SK-MEL-5 (cell line): ENCODE results near the gene TSHZ2. TPM values are rescaled to one million over a fixed set of nuclear protein-coding genes. Genes with fewer than 3 reads are reported as not detected.
A peak's percentile ranks its signal among the peaks of the same experiment; 100 is the strongest.

ENCODE experiments used
- DNase-seq: peaks from one replicate; pipeline ENCODE4 v3.0.0-alpha.2; 2016; ENCODE audit warnings: low read depth, low spot score
- in situ Hi-C: cut with HindIII; loops from 2 replicates; pipeline ENCODE4 v1.10.0; 2016; ENCODE audit warnings: low sequenced_read_pairs, high pct_unique_total_duplicates, low pct_unique_long_range_greater_than_20kb
- total RNA-seq: library from RNA; depleted of rRNA; stranded (reverse); fragments of >200 nt; shearing (Covaris generic); gene quantifications from 2 replicates; pipeline ENCODE4 v1.2.3, GENCODE V29; 2014

TSHZ2 gene
- total RNA-seq, 1 experiment from 2014 or later = not detected

DNA sequence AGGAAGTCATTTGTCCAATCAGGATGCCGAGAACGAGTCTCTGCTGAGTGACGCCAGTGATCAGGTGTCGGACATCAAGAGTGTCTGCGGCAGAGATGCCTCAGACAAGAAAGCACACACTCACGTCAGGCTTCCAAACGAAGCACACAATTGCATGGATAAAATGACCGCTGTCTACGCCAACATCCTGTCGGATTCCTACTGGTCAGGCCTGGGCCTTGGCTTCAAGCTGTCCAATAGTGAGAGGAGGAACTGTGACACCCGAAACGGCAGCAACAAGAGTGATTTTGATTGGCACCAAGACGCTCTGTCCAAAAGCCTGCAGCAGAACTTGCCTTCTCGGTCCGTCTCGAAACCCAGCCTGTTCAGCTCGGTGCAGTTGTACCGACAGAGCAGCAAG is 281.5 kb downstream of the TSHZ2 start:
- peak; percentile 22 for DNase-seq
- in situ Hi-C loops = no loop called here

DNA sequence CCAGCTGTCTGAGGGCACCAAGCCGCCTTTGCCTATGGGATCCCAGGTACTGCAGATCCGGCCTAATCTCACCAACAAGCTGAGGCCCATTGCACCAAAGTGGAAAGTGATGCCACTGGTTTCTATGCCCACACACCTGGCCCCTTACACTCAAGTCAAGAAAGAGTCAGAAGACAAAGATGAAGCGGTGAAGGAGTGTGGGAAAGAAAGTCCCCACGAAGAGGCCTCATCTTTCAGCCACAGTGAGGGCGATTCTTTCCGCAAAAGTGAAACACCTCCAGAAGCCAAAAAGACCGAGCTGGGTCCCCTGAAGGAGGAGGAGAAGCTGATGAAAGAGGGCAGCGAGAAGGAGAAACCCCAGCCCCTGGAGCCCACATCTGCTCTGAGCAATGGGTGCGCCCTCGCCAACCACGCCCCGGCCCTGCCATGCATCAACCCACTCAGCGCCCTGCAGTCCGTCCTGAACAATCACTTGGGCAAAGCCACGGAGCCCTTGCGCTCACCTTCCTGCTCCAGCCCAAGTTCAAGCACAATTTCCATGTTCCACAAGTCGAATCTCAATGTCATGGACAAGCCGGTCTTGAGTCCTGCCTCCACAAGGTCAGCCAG is 283.0 kb downstream of the TSHZ2 start:
- no peak for DNase-seq
- in situ Hi-C loops = no loop called here

DNA sequence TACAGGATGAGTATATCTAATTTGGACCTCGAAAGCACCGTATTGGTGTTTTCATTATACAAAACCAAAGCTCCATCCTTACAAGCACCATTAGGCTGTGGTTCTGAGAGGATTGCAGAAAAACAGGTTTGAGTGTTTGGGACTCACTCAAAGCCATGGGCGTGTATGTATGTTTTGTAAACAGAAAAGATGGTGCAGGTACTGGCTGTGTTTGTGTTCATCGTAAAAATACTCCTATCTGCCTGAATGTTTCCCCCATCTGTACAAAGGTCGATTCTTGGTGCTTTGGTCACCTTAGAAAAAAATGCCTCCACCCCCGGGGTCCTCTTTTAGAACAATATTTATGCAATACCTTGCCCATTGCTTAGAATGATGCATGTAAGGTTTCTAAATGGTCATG is 286.6 kb downstream of the TSHZ2 start:
- no peak for DNase-seq
- in situ Hi-C loops = no loop called here

DNA sequence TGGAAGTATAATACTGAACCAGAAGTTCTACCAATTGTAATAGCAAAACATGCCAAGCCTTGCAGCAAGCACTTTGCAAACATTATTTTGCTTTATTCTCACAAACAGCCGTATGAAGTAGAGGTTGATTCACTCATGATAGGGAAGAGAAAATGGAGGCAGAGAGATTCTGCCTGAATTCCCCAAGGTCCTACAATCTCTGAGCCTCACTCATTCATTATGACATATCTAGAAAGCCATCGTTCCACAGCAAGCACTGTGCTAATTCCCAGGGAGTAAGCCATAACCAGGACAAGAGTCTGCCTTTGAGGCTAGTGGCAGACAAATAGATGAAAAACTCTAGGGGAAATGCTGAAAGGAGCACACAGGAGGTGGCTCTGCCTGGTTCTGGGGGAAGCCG is 288.0 kb downstream of the TSHZ2 start:
- DNase-seq = no peak
- in situ Hi-C loops = no loop called here

DNA sequence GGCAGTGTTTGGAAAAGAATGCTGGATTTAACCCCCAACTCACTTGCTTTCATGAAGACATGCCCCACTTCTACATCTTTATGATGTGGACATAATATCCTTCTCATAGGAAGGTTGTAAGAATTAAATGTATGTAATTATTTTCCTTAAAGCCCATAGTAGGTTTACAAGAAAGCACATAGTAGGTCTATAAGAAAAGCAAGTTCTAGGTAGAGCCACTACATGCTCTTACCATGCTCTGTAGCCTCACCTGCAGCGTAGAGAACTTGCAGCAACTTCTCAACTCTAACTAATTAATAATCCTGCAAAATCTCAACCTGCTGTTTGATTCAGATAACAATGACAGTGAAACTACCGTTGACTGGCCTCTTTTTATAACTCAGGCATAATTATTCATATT is 288.4 kb downstream of the TSHZ2 start:
- in situ Hi-C loops = no loop called here
- no peak for DNase-seq

DNA sequence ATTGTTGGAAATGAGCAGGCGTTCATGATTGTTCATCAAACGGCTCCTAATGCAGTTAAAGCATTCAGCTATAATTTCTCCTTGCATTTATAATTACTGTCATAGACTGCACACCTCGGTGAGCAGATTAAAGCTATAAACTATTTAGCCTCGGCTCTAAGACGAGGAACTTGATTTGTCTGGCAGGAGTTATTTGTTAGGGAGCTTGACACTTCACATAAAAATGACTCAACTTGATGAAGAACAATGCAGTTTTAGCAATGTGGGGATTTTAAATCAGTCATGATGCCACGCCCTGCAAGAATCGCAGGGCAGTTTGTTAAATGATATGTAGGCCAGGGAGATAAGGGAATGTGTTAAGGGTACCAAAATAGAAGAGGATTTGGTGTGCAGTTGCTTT is 290.2 kb downstream of the TSHZ2 start:
- no peak for DNase-seq

DNA sequence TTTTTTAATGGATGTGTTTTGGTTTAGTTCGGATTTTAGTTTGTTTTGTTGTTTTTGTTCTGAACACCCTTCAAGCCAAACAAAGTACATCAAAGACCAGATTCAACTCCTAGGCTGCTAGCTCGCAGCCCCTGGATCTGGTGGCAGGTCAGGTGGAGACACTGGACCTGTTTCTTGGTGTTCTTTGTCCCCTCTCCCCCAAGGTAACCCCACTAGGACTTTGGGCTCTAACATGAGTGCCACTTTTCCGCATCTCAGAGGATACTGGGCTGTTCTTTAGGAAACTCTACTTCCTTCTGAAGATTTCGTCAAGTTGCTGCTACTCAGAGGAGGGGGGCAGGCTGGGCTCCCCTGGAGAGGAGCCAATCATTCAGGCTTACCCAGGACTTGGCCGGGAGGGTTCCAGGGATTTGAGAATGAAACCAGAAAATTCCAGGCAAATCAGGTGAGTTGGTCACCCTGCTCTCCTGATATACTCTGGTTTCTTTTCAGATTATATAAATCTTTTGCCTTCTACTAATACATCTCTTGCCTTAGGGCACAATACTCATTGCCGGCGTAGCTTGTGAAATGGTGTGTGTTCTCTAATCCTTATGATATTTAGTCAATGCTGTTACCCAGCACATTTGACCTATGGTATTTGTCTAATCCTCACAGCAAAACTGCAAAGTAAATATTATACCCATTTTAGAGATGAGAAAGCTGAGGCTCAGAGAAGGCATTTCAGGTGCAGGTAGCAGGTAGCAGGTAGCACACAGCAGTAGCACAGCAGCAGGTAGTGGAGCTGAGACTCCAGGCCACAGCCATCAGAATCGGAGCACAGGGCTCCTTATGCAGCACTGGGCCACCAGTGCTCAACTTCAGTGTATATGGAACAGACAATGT is 291.6 kb downstream of the TSHZ2 start:
- in situ Hi-C loops = no loop called here
- DNase-seq = no peak

More for the DNA sequence above, 290.2 kb downstream of the TSHZ2 start:
- in situ Hi-C loops = no loop called here

DNA sequence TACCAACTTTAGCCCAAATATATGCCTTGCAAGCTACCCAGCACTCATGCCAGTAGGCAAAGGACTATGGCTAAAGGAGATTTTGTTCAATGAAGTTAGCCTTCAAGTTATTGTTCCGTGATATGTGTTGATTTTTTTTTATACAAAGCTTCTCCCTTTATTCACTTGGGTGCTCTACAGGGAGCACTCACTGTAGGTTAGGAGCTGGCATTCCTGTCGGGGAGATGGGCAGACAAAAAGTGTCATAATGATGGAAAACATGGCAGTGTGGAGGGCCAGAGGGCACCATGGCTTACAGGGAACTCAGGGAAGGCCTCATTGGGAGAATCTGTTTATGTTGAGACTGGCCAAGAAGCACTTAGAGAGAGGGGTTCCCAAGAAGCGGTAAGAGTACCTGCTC is 292.4 kb downstream of the TSHZ2 start:
- in situ Hi-C loops = no loop called here
- no peak for DNase-seq

DNA sequence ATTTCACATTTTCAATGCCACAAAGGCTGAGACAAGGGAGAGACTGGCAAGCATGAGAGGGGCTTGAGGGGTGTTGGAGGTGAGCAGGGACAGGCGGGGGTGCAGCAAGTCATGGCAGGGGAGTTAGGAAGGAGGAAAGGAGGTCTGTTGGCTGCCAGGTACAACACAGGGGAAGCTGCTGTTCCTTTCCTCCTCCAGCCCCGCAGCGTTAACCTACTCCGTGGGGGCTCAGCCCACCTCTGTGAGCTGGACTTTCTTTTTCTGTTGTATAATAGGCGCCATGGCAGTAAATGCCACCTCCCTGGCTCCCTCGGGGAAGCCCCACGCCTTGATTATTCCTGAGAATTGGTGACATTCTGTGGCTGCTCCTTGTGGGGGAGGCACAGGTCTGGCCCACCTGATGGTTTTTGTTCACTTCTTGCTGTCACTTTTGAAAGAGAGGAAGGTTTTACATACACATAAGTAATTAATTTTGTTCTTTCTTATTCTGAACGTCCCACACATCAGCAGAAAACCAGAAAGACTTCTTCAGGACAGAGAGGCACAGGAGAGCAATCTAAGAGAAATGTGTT is 293.2 kb downstream of the TSHZ2 start:
- DNase-seq = no peak
- in situ Hi-C loops = no loop called here

DNA sequence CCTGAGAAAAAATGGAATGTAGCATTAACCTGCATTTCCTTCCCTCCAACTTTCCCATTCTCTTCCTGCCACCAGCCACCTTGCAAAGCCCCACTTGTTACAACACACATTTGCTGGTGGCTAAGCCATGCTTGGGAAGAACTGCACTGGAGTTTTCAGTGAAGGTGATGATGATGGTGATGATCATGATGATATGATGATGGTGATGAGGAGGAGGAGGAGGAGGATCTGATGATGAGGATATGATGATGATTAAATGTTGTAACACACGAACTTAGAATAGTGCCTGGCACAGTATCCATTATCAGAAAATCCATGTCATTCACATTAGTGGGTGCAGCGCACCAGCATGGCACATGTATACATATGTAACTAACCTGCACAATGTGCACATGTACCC is 297.2 kb downstream of the TSHZ2 start:
- DNase-seq = no peak
- in situ Hi-C loops = no loop called here

DNA sequence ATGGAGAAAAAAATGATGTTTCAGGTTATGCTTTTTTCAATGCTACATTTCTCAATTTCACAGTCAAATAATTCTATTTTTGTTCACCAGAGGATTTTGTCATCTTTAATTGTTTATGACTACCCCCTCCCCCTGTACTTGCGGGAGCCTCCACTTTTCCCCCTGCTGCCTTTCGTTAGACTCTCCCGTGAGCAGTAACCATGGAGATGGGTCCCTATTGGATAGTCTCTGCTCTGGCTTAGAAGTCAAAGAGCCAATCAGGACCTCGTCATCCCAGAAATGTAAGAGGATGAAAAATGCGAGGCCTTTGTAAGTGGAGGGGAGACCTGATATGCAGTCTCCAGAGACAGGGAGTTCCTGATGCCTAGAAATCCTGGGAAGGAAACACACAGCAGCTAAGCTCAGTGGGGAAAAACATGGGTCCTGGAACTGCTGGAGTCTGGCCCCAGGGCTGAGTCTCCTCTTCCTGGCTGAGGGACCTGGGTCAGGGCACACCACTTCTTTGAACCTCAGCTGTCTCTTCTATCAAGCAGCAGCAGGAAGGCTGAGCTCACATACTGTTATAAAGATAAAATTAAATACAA is 298.7 kb downstream of the TSHZ2 start:
- no peak for DNase-seq
- in situ Hi-C loops = no loop called here

DNA sequence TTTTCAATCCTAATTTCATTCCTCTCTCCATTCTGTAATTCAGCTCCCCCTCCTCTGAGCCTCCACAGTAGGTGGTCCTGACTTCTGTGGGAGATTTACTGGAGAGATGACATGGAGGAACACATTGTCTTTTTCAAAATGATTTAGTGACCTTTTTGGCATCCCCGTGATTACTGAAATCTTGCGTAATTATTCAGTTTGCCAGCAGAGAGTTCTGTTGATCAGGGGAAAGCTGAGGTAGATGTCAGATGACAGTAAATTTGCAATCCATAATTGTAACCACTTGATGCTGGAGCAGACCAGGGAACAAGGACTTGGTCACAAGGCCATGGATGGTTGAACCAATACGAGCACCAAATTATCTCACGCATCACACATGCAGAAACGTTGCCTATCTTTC is 302.2 kb downstream of the TSHZ2 start:
- in situ Hi-C loops = no loop called here
- no peak for DNase-seq

DNA sequence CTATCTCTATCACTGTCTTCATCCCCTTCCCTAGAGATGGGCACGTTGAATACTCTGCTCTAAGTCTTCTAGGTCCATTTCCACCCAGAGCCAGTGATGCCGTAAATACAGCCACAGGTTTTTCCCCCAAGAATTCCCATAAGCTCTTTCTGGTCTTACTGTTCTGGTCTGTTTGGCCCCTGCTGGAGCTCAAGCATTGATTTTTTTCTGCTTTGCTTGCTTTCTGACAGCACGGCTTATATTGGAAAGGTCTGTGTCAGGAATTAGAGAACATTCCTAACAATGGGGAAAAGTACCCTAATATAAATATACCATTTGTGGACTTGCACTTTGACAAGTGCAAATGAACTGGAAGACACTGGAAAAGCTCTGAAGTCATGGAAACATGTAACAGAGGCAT is 302.6 kb downstream of the TSHZ2 start:
- in situ Hi-C loops = no loop called here
- DNase-seq = no peak

DNA sequence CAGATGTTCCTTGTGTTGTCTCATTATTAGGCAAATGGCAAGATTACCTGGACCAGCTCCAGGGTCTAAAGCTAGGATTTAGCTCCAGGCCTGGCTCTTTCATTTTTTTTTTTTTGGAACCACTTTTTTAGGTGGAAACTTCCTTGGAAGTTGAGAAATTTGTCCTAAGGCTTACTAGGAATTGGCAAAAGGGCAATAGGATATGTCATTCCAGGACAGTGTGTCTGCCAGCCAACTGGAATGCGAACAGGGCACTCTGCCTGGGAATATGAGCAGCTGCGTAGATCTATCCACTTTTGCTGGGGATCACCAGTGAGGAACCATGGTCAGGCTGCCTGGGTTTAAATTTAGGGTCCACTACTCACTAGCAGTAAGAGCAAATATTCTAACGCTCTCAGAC is 304.0 kb downstream of the TSHZ2 start:
- no peak for DNase-seq
- in situ Hi-C loops = no loop called here

DNA sequence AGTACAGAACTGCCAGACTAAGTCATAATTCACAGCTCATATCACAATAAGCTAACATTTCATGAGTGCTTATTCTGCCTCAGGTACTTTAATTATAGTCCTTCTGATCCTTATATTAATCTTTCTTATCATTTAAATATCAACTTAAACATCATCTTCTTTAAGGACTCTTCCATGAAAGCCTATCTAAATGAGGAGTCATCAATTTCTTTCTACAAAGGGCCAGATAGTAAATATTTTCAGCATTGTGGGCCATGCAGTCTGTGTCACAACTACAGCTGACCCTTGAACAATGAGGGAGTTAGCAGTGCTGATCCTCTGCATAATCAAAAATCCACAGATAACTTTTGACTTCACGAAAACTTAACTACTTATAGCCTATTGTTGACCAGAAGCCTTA is 306.4 kb downstream of the TSHZ2 start:
- in situ Hi-C loops = no loop called here

DNA sequence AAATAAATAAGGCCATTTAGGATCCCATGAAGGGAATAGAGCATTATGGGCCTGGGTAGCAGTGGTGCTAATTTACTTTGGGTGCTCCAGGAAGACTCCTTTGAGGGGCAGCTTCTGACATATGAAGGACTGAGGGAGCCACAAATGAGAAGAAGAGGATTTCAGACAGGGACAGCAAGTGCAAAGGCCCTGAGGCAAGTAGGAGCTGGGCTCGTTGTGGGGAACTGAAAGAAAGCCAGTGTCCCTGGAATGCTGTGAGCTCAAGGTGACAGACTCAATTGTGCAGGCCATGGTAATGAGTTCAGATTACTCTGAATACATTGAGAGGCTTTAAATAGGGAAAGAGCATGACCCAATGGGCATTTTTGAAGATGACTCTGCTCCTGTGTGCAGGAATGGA is 307.6 kb downstream of the TSHZ2 start:
- no peak for DNase-seq
- in situ Hi-C loops = no loop called here

More for the DNA sequence above, 306.4 kb downstream of the TSHZ2 start:
- no peak for DNase-seq

DNA sequence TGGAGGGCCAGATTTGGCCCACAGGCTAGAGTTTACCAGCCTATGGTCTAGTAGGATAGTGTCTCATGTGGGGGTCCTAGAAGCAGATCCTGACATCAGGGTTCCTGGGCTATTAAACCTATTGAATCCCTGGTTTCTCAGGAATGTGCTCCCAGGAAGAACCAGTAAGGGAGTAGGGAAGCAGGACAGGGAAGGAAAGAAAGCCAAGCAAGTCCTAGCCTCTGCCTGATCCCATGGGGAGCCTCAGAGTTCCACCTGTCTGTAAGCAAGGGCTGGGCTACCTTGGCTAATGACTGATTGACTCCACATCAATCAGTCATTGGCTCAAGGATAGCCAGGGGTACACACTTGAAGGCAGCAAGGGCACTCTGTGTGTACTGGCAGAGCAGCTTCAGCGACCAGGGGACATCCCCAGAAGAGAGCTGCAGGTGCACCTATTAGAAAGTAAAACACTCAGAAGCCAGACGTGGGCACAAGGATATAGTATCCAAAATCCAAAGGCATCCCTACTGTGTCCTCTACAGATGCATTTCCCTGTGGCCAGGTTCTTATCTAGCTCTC is 309.5 kb downstream of the TSHZ2 start:
- DNase-seq = no peak
- in situ Hi-C loops = no loop called here

DNA sequence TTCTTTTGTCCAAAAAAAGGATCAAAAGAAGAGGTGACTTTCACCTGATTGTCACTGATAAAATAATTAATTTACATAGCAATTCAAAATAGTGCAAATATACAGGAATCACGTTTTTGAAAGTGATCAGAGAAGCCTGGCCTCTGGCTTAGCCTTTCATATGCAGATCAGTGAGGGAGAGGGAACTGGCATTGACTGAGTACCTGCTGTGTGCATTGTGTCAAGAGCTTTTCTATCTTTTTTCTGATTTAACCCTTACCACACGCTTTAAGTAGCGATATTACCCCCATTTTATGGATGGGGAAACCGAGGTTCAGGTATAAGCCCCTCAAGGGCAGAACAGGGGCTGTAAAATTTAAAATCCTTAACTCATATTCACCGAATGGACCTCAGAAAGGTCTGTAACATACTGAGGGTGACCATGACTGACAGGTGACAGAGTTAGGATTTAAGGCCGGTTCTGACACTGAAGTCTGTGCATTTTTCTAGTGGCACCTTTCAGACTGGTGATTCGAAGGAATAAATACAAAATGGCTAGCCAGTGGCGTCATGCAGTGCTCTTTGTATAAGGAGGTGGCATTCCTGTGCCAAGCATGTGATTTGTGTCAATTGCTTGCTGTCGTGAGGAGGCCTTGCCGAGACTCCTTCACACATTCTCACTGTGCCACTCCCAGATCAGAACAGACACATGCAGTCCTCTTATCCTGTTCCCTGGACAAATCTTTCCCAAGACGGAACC is 310.2 kb downstream of the TSHZ2 start:
- DNase-seq = no peak
- in situ Hi-C loops = no loop called here
